H1 (cell line): ENCODE results near the gene ADARB2. TPM values are rescaled to one million over a fixed set of nuclear protein-coding genes. Genes with fewer than 3 reads are reported as not detected.

Experiments used
- BRCA1 ChIP-seq: IDR thresholded peaks from 2 replicates; pipeline ENCODE4 v1.6.1; 2012; ENCODE audit warnings: low read depth, low read length, improper control_type of control experiment
- CHD2 ChIP-seq: IDR thresholded peaks from 2 replicates; pipeline ENCODE4 v1.6.1; 2012; ENCODE audit warnings: low read length, improper control_type of control experiment
- CREB1 ChIP-seq: IDR thresholded peaks from 2 replicates; pipeline ENCODE4 v1.6.1; 2012; ENCODE audit warnings: inconsistent platforms
- CTCF ChIP-seq, 3 experiments: IDR thresholded peaks; 1 replicate in 2 of 3; 2 replicates in 1 of 3; pipeline versions ENCODE4 v1.5.1 to v1.6.1; 2011; ENCODE audit warnings: low read length in 3 of 3, mild to moderate bottlenecking in 3 of 3, inconsistent platforms in 2 of 3, low read depth in 1 of 3, moderate library complexity in 1 of 3; ENCODE audit not compliant: insufficient read depth in 1 of 3; ENCODE audit errors: control extremely low read depth in 1 of 3
- NRF1 ChIP-seq: IDR thresholded peaks from 2 replicates; pipeline ENCODE4 v1.6.1; 2011; ENCODE audit warnings: mild to moderate bottlenecking, low read depth, low read length, improper control_type of control experiment
- POLR2A ChIP-seq, 2 experiments: IDR thresholded peaks; 1 replicate in 1 of 2; 2 replicates in 1 of 2; pipeline ENCODE4 v1.6.1; 2011; ENCODE audit warnings: low read depth in 2 of 2, low read length in 2 of 2, mild to moderate bottlenecking in 2 of 2; ENCODE audit errors: control extremely low read depth in 1 of 2
- TAF1 ChIP-seq: IDR thresholded peaks from 2 replicates; pipeline ENCODE4 v1.6.1; 2011; ENCODE audit warnings: mild to moderate bottlenecking, low read depth, low read length
- YY1 ChIP-seq: IDR thresholded peaks from 2 replicates; pipeline ENCODE4 v1.6.1; 2011; ENCODE audit warnings: low read depth, mild to moderate bottlenecking, low read length
- polyA plus RNA-seq, 7 experiments: library from polyadenylated mRNA; depleted of rRNA in 3 of 7; stranded (reverse) in 5 of 7; unstranded in 2 of 7; fragments of >200 nt in 5 of 7; fragments of 200-250 nt in 2 of 7; gene quantifications; 1 replicate in 5 of 7; 2 replicates in 1 of 7; 4 replicates in 1 of 7; pipeline versions ENCODE4 v1.2.1 to v1.2.3, GENCODE V29; 2011 to 2013; ENCODE audit warnings: missing spikeins in 2 of 7, mixed read lengths in 2 of 7
- total RNA-seq: library from RNA; stranded (reverse); fragmentation: NEBNext Ultra II Directional; extraction: Animal tissue kit (Norgen Biotek cat#: 25700); gene quantifications from 2 replicates; pipeline ENCODE4 v1.2.1, GENCODE V29; 2021
- TF ChIP-seq, protein P1 (sequence below): IDR thresholded peaks from 2 replicates; pipeline ENCODE4 v1.6.1; 2012; ENCODE audit warnings: inconsistent platforms

Gene ADARB2
- total and polyA plus RNA-seq, 2 of the 8 experiments (the other 6 are each of a cell fraction or from before 2014, with no cell fraction given) = 2.2 to 2.8 TPM

DNA sequence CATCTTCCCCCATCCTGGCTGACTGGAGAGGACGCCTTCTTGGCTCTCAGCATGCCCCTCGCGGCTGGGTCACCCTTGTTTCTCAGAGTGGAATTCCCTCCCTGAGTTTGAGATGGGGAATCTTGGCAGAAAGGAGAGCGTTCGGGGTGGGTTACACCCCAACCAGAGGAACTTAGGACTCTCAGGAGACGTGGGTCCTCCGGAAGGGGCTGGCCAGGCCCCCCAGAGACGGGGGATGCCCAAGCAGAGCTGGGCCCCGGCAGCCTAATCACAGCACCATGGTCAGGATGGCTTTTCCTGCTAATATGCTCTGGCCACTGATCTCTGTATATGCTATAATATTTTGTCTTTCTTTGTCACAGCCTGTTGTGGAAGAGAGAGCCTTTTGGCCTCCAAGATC lies 466.8 kb downstream of the ADARB2 start (continued):
- TF ChIP-seq CREB1 (no peak), YY1 (no peak), NRF1 (no peak), CTCF (IDR thresholded peaks at IDR 0.05; ENCODE audit: control extremely low read depth in 1 of 3, insufficient read depth in 1 of 3, low read depth in 1 of 3, low read length in 3 of 3) (no peak), POLR2A (IDR thresholded peaks at IDR 0.05; ENCODE audit: control extremely low read depth in 1 of 2, low read depth in 2 of 2, low read length in 2 of 2) (no peak), TAF1 (no peak), BRCA1 (no peak), CHD2 (no peak)
- TF ChIP-seq, protein P1, sequence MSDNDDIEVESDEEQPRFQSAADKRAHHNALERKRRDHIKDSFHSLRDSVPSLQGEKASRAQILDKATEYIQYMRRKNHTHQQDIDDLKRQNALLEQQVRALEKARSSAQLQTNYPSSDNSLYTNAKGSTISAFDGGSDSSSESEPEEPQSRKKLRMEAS = no peak
